Measurements from ENCODE around the gene TFAP2A. TPM values are rescaled to one million over a fixed set of nuclear protein-coding genes. Genes with fewer than 3 reads are reported as not detected.

Gene TFAP2A
- total and polyA plus RNA-seq, 11 donors, result 0.11 to 1.4 (median 0.30) TPM; not detected in 1

DNA sequence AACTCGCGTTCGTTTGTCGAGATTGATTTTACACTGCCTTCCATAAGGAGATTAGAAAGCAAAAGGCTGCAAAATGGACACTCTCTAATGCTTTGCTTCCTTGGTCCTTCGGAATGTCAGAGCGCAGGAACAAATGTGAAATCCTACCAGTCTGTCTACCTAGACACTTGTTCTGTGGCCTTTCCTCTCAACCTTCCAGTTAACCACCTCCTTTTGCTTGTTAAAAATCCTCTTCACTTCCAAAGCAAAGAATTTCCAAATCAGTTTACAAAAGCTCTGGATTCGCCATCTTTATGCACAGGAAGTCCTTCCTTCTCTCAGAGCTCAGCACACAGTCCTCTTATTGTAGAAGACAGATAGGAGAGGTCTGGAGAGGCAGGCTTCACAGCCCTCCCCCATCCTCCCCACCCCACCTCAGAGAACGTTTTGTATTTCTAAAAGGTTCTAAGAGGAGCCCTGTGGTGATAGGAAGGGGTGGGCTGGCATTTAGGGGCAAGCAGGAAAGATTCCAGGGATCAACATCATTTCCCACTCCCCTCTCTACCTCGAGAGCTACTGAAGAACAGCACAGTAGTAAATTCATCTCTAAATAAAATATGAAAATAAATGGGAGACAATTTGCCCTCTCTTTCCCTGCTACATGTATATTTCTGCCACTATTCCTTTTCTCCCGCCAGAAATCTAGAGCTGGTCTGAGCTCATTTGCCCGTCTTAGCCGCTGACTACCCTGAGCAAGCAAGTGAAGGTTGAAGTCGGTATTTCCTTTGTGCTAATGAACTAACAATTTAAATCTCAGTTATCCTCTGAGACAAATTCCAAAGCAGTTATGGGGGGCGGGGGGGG is 18.9 kb downstream of the TFAP2A start:
- TF ChIP-seq, protein P1, sequence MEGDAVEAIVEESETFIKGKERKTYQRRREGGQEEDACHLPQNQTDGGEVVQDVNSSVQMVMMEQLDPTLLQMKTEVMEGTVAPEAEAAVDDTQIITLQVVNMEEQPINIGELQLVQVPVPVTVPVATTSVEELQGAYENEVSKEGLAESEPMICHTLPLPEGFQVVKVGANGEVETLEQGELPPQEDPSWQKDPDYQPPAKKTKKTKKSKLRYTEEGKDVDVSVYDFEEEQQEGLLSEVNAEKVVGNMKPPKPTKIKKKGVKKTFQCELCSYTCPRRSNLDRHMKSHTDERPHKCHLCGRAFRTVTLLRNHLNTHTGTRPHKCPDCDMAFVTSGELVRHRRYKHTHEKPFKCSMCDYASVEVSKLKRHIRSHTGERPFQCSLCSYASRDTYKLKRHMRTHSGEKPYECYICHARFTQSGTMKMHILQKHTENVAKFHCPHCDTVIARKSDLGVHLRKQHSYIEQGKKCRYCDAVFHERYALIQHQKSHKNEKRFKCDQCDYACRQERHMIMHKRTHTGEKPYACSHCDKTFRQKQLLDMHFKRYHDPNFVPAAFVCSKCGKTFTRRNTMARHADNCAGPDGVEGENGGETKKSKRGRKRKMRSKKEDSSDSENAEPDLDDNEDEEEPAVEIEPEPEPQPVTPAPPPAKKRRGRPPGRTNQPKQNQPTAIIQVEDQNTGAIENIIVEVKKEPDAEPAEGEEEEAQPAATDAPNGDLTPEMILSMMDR (IDR thresholded peaks at IDR 0.05), result no peak
- TF ChIP-seq POLR2A (IDR thresholded peaks at IDR 0.05), result no peak
- ATAC-seq, result no peak
- WGBS, 4 donors, result 6 to 12% (median 8%) methylated on average over 14 of the region's 14 CpGs
- DNase-seq, result no peak
- Histone ChIP-seq H3K4me3 (no peak overlapping the region), H3K27ac (no peak overlapping the region), H3K36me3 (no peaks in the 10 kb centered on the region), H3K27me3 (peaks cover 62 to 100% (median 98%) of the 10 kb centered on the region in 9 donors), H3K4me1 (peaks cover 0 to 5% (median 0%) of the 10 kb centered on the region in 12 donors), H3K9me3 (no peaks in the 10 kb centered on the region)
- intact Hi-C loops (cut with DNase I), result no loop called here

DNA sequence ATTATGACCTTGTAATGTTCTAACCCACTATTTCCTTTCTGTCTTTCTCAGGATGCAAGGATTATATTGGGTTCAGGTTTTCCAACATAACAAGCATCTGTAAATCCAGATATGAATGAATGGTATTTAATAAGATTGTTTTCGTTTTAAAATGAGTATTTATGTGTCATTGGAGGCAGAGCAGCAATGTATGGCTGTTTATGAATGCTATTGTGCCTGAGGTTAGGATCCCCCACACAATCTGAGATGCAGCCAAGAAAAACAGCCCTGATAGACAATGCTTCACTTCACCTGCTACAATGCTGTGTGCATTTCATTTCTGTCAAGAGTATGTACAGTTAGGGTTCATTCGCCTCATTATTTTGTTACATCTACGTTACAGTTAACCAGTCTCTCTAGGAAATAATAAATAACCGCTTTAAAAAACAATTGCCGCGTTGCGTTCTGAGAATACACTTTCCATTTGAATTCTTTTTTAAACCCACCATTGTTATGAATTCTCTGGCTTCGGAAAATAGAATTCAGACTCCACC is 19.6 kb downstream of the TFAP2A start:
- H3K27ac ChIP-seq, result no peak overlapping the region
- intact Hi-C loops (cut with DNase I), result no loop called here
- TF ChIP-seq POLR2A (IDR thresholded peaks at IDR 0.05), result no peak
- TF ChIP-seq, protein P1 (IDR thresholded peaks at IDR 0.05), result no peak
- WGBS, 4 donors, result 3 to 6% (median 3%) methylated on average over 8 of the region's 8 CpGs
- H3K36me3 ChIP-seq, result no peaks in the 10 kb centered on the region
- ATAC-seq (no peak), DNase-seq (no peak)
- H3K4me1 ChIP-seq, result peaks cover 0 to 6% (median 0%) of the 10 kb centered on the region in 12 donors
- no peaks in the 10 kb centered on the region for H3K9me3 ChIP-seq
- peaks cover 64 to 100% (median 98%) of the 10 kb centered on the region in 9 donors for H3K27me3 ChIP-seq
- no peak overlapping the region for H3K4me3 ChIP-seq

DNA sequence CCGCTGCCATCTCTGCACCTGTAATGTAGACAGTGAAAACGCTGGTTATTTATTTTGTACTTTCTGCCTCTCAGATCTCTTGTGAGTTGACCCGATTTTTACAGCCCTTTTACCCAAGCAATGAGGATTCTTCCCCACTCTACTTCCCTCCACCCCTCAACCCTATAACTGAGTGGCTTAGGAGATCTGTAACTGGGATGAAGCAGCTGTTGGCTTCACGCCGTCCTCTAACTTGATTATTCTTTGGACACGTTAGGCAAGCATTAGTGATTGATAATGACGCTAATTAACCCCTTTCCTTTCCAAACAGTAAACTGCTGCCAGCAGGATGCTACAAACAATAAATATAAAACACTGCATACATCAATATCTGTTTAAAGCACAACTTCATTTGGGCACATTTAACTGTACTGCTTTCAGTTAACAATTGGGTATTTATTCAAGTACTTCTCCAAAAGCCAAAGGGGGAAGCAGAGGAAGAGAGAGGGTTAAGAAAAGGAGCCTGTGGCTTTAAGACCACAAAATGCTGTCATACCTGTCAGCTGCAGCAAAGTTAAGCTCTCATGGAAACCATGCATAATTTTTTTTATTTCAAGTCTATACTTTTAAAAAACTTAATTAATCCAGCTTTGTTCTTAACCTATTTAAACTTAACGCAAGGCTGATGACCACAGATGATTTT is 21.2 kb downstream of the TFAP2A start:
- ATAC-seq (no peak), DNase-seq (no peak)
- WGBS, 4 donors, result 3 to 5% (median 4%) methylated on average over 8 of the region's 8 CpGs
- no peaks in the 10 kb centered on the region for H3K9me3 ChIP-seq
- H3K4me1 ChIP-seq, result peaks cover 0 to 14% (median 0%) of the 10 kb centered on the region in 12 donors
- intact Hi-C loops (cut with DNase I), result no loop called here
- peaks cover 70 to 100% (median 99%) of the 10 kb centered on the region in 9 donors for H3K27me3 ChIP-seq
- H3K4me3 ChIP-seq, result no peak overlapping the region
- H3K27ac ChIP-seq, result no peak overlapping the region
- TF ChIP-seq, protein P1 (IDR thresholded peaks at IDR 0.05), result no peak
- no peak for TF ChIP-seq POLR2A (IDR thresholded peaks at IDR 0.05)
- no peaks in the 10 kb centered on the region for H3K36me3 ChIP-seq

DNA sequence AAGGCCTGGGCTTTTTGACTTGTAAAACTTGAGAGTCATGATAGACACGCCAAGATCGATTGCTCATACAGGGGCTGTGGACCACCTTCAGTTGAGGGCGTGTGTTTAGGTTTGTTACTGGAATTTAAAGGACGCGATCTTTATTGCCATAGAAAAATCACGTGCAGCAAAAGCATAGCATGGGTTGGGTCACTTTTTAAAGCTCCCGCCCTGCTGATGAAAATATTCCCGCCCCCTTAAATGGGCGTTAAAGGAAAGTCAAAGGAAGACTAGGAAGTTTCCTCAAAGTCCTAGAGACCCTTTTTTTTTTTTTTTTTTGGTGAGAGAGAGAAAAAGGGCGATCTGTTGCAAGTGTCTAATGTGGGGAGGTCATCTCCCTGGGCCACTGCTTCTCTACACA is 23.1 kb downstream of the TFAP2A start:
- Histone ChIP-seq H3K27me3 (peaks cover 54 to 100% (median 99%) of the 10 kb centered on the region in 9 donors), H3K36me3 (no peaks in the 10 kb centered on the region)
- intact Hi-C loops (cut with DNase I), result no loop called here

More for the DNA sequence above, 23.1 kb downstream of the TFAP2A start:
- WGBS, 4 donors, result 7 to 15% (median 9%) methylated on average over 10 of the region's 10 CpGs
- ATAC-seq, result no peak
- DNase-seq, result no peak
- Histone ChIP-seq H3K4me3 (no peak overlapping the region), H3K4me1 (peaks cover 0 to 9% (median 0%) of the 10 kb centered on the region in 12 donors), H3K27ac (no peak overlapping the region), H3K9me3 (no peaks in the 10 kb centered on the region)
- TF ChIP-seq POLR2A (IDR thresholded peaks at IDR 0.05), result no peak
- TF ChIP-seq, protein P1 (IDR thresholded peaks at IDR 0.05), result no peak

All from heart left ventricle (tissue), 16 donors.